ENCODE data around the gene SCFD2. TPM values are rescaled to one million over a fixed set of nuclear protein-coding genes. Genes with fewer than 3 reads are reported as not detected.

SCFD2 gene
- total RNA-seq, 2 experiments from 2014 or later, result 25.1 to 27.2 TPM

DNA sequence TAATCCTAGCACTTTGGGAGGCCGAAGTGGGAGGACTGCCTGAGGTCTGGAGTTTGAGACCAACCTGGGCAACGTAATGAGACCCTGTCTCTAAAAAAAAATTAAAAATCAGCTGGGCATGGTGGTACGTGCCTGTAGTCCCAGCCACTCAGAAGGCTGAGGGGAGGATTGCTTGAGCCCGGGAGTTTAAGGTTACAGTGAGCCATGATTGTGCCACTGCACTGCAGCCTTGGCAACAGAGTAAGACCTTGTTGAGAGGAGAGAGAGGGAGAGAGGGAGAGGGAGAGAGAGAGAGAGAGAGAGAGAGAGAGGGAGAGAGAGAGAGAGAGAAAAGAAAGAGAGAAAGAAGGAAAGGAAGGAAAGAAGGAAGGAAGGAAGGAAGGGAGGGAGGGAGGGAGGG, 358.8 kb downstream of the SCFD2 start:
- Mint-ChIP-seq H3K27ac (no peak overlapping the region), H3K4me3 (no peak overlapping the region), H3K27me3 (ENCODE audit: low read depth) (no peaks in the 10 kb centered on the region), H3K36me3 (ENCODE audit: low read depth) (no peaks in the 10 kb centered on the region), H3K9me3 (ENCODE audit: insufficient read depth) (no peaks in the 10 kb centered on the region), H3K4me1 (ENCODE audit: low read depth) (peaks cover 10% of the 10 kb centered on the region)
- ChIA-PET CTCF (no interaction called here), POLR2A (no interaction called here)
- ATAC-seq, result no peak
- DNase-seq, result no peak

DNA sequence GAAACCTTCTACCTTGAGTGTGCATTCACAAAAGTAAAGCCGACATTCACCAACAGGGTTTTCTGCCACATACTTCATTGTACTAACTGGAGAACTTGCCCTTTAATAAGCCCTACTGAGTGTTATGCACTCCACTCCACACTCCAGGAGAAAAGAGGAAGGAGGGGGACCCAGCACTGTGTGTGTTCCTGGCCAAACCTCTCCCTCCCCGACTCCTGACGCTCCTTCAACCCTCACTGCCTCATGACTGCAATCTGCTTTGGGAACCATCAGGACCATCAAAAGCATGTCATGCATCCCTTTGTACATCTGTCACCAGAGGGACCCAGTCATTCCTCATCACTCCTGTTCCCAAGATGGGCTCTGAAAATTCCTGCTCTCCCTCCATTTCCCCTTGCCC, 360.1 kb downstream of the SCFD2 start:
- H3K4me1 Mint-ChIP-seq (ENCODE audit: low read depth), result no peaks in the 10 kb centered on the region
- H3K9me3 Mint-ChIP-seq (ENCODE audit: insufficient read depth), result no peaks in the 10 kb centered on the region
- DNase-seq (no peak), ATAC-seq (no peak)
- no peaks in the 10 kb centered on the region for H3K27me3 Mint-ChIP-seq (ENCODE audit: low read depth)
- CTCF ChIA-PET, result no interaction called here
- H3K27ac Mint-ChIP-seq, result no peak overlapping the region
- no peak overlapping the region for H3K4me3 Mint-ChIP-seq
- H3K36me3 Mint-ChIP-seq (ENCODE audit: low read depth), result no peaks in the 10 kb centered on the region
- POLR2A ChIA-PET, result interaction anchor here (0.6 kb wide), 1 partner anchor 39 kb away, joined by 4 read pairs; no protein-coding TSS in a partner anchor

DNA sequence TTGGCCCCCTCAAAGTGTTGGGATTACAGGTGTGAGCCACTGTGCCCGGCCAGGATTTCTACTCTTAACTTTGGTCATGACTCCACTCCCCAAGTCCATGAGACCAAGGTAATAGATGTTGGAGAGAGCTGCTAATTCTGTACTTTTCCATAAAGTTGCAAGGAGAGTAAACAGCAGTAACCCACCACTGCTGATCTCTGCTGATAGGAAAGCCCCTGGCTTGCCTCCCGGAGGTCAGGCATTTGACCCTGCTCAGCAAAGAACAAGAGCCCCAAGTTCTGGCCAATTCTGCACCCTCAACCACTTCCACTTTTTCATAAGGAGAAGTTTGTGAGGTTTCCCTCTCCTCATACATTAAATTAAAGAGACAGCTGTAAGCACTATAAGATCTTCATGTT, 360.7 kb downstream of the SCFD2 start:
- ChIA-PET POLR2A (no interaction called here), CTCF (no interaction called here)
- Mint-ChIP-seq H3K27ac (no peak overlapping the region), H3K4me3 (no peak overlapping the region), H3K36me3 (ENCODE audit: low read depth) (no peaks in the 10 kb centered on the region), H3K4me1 (ENCODE audit: low read depth) (no peaks in the 10 kb centered on the region), H3K9me3 (ENCODE audit: insufficient read depth) (no peaks in the 10 kb centered on the region), H3K27me3 (ENCODE audit: low read depth) (no peaks in the 10 kb centered on the region)
- DNase-seq (no peak), ATAC-seq (no peak)

DNA sequence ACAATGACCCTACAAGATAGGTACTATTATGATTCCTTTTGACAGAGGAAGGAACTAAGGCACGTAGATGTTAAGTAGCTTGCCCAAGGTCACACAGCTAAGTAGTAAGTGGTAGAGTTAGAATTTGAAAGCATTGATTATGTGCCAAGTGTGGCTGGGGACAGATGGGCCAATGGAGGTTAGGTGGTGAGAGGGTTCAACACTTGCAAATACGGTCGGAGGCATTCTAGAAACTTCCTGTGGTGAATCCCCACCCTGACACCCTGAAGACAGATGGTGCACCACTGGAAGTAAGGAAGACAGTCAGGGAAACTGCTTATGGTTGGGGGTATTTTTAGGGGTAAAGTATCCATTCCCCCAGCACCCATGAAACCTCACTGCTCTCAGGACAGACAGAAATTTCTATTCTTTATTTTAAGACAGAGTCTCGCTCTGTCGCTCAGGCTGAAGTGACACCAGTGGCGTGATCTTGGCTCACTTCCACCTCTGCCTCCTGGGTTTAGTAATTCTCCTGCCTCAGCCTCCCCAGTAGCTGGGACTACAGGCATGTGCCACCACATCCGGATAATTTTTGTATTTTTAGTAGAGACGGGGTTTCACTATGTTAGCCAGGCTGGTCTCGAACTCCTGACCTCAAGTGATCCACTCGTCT, 361.2 kb downstream of the SCFD2 start:
- Mint-ChIP-seq H3K9me3 (ENCODE audit: insufficient read depth) (no peaks in the 10 kb centered on the region), H3K4me3 (no peak overlapping the region), H3K36me3 (ENCODE audit: low read depth) (no peaks in the 10 kb centered on the region), H3K4me1 (ENCODE audit: low read depth) (peaks cover 2% of the 10 kb centered on the region), H3K27me3 (ENCODE audit: low read depth) (no peaks in the 10 kb centered on the region), H3K27ac (no peak overlapping the region)
- DNase-seq (no peak), ATAC-seq (no peak)
- ChIA-PET POLR2A (no interaction called here), CTCF (no interaction called here)

DNA sequence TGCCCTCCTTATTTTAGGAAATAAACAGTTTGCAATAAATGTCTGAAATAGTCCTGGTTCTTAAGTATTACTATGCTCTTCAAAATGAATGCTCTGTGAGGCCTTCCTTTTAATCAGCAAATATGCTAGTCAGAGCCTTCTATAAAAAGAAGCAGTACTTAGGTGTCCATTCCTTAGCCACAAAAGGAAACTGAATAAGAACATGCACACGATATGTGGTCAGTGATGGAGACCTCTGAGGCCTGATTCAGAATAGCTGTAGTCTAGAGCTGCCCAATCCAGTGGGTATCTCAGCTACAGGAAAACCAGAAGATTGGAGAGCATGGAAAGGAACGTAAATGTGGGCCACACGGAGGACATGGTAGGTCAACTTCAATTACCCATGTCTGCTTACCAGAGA, 361.9 kb downstream of the SCFD2 start:
- CTCF ChIA-PET, result no interaction called here
- no peaks in the 10 kb centered on the region for H3K27me3 Mint-ChIP-seq (ENCODE audit: low read depth)
- H3K4me1 Mint-ChIP-seq (ENCODE audit: low read depth), result peaks cover 2% of the 10 kb centered on the region
- H3K4me3 Mint-ChIP-seq, result no peak overlapping the region
- POLR2A ChIA-PET, result no interaction called here
- H3K36me3 Mint-ChIP-seq (ENCODE audit: low read depth), result no peaks in the 10 kb centered on the region
- ATAC-seq, result no peak
- no peaks in the 10 kb centered on the region for H3K9me3 Mint-ChIP-seq (ENCODE audit: insufficient read depth)
- no peak for DNase-seq
- no peak overlapping the region for H3K27ac Mint-ChIP-seq

DNA sequence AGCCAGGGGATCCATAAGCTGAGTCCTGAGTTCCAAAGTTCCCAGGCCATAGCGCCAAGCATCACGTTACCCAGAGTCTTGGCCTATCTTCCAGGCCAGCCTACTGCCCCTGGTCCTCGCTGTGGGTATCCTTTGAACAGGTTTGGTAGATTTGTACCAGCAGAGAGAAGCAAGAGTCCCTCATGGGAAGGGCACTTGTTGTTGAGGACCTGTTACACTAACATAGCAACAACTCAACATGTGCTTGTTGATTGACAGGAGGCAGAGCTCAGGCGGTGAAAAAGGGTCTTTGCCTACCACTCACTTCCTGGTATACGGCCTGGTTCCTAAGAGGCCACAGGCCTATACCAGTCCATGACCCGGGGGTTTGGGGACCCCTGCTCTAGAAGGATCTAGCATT, 365.3 kb downstream of the SCFD2 start:
- Mint-ChIP-seq H3K4me3 (no peak overlapping the region), H3K4me1 (ENCODE audit: low read depth) (peaks cover 6% of the 10 kb centered on the region), H3K9me3 (ENCODE audit: insufficient read depth) (no peaks in the 10 kb centered on the region), H3K27ac (no peak overlapping the region), H3K36me3 (ENCODE audit: low read depth) (no peaks in the 10 kb centered on the region), H3K27me3 (ENCODE audit: low read depth) (no peaks in the 10 kb centered on the region)
- DNase-seq, result no peak
- POLR2A ChIA-PET, result no interaction called here
- CTCF ChIA-PET, result no interaction called here
- no peak for ATAC-seq

DNA sequence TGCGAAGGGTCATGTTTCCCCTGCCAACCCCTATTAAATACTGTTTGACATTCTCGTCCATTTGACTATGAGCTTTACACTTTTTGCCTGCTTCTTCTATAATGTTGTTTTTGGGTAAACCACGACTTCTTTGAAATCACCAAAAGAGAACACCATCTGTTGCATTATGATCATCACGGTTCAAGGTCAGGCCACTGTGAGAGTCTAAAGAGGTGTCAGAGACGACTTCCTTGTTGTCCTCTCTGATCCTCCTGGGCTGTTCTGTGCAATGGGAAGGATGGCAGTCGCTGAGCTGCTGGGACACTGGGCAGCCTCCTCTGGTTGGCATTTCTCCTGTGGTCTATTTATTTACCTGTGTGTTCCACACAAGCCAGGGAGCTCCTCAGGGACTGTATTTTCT, 366.2 kb downstream of the SCFD2 start:
- no peaks in the 10 kb centered on the region for H3K36me3 Mint-ChIP-seq (ENCODE audit: low read depth)
- no peak for ATAC-seq
- ChIA-PET POLR2A (no interaction called here), CTCF (no interaction called here)
- no peak overlapping the region for H3K4me3 Mint-ChIP-seq
- no peaks in the 10 kb centered on the region for H3K27me3 Mint-ChIP-seq (ENCODE audit: low read depth)
- H3K27ac Mint-ChIP-seq, result no peak overlapping the region
- no peaks in the 10 kb centered on the region for H3K9me3 Mint-ChIP-seq (ENCODE audit: insufficient read depth)
- DNase-seq, result no peak
- peaks cover 6% of the 10 kb centered on the region for H3K4me1 Mint-ChIP-seq (ENCODE audit: low read depth)

DNA sequence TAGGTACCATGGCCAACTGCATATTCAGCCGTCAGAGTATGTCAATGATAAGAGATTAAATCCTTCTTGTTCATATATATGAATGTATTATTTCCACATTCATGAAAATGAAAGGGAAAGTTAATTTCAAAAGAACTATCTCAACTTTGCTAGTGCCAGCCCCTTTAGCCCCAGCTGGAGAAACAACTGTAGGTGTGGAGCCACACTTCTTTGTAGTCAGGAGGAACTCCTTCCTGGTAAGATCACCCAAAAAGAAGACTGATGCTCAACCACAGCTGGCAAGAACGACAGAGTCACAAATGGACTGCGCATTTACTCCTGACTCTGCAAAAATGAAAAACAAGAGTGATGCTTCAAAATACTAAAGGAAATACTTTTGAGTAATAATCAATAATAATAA, 367.4 kb downstream of the SCFD2 start:
- ATAC-seq (no peak), DNase-seq (no peak)
- Mint-ChIP-seq H3K9me3 (ENCODE audit: insufficient read depth) (peaks cover 3% of the 10 kb centered on the region), H3K4me3 (no peak overlapping the region), H3K27ac (no peak overlapping the region), H3K27me3 (ENCODE audit: low read depth) (no peaks in the 10 kb centered on the region), H3K36me3 (ENCODE audit: low read depth) (no peaks in the 10 kb centered on the region), H3K4me1 (ENCODE audit: low read depth) (peaks cover 6% of the 10 kb centered on the region)
- POLR2A ChIA-PET, result no interaction called here
- CTCF ChIA-PET, result no interaction called here

DNA sequence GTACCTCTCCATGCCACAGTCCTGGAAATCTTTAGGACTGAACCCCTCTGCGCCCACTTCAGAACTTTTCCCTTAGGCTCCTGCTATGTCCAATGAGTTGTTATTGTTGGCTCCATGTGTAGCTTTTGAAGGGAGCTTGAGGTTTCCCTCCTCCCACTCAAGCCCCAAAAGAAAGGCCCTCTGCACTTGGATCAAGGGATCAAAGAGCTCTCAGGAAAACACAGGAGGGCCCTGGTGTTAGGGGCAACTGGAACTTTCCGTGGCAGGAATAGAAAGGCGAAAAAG, 368.8 kb downstream of the SCFD2 start:
- CTCF ChIA-PET, result interaction anchor here (1.5 kb wide), 1 partner anchor 14 kb away, joined by 3 read pairs; no protein-coding TSS in a partner anchor
- Mint-ChIP-seq H3K27me3 (ENCODE audit: low read depth) (no peaks in the 10 kb centered on the region), H3K4me1 (ENCODE audit: low read depth) (peaks cover 6% of the 10 kb centered on the region), H3K9me3 (ENCODE audit: insufficient read depth) (peaks cover 4% of the 10 kb centered on the region), H3K36me3 (ENCODE audit: low read depth) (no peaks in the 10 kb centered on the region), H3K27ac (no peak overlapping the region), H3K4me3 (no peak overlapping the region)
- POLR2A ChIA-PET, result no interaction called here
- ATAC-seq (no peak), DNase-seq (no peak)

DNA sequence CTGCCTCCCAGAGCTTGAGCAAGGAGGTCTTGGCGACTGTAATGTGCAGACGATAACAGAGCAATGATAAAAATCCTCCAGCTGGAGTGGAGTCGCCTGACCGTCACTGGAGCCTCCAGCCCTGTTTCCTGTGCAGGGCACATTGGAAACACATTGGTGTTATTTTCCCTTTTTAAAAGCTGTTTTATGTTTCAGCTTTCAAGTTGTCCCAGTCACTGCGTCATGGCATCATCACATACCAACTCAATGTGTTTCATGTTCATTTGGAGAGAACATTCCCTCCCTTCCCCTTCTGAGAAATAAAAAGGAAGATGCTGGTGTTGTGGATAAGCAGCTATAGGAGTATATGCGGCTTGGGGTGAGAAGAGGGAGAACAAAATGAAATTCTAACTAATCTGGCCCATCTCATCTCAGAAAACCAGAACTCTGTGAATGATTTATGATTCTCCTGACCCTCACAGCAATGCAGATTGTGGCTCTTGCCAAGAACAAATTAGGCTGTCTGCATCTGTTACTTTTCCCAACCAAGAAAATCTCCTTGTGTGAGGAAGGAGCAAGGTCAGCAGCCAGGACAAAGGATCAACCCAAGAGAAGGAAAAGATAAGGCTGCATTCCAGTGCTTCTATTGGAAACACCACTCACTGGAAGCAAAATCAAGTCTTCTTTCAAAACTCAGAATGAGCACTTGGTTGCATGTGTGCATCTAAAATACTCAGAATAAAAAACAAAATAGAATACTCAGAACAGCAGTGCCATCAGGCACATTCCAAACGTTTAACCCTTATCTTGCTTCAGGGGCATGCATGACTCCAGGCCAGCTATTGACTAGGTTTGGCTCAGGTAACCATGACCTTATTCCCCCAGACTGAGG, 369.4 kb downstream of the SCFD2 start:
- no peak overlapping the region for H3K27ac Mint-ChIP-seq
- H3K4me1 Mint-ChIP-seq (ENCODE audit: low read depth), result peaks cover 6% of the 10 kb centered on the region
- ATAC-seq (no peak), DNase-seq (no peak)
- CTCF ChIA-PET, result interaction anchor here (1.5 kb wide), 1 partner anchor 15 kb away, joined by 3 read pairs; no protein-coding TSS in a partner anchor
- no peaks in the 10 kb centered on the region for H3K36me3 Mint-ChIP-seq (ENCODE audit: low read depth)
- H3K9me3 Mint-ChIP-seq (ENCODE audit: insufficient read depth), result peaks cover 4% of the 10 kb centered on the region
- POLR2A ChIA-PET, result no interaction called here
- H3K4me3 Mint-ChIP-seq, result no peak overlapping the region
- no peaks in the 10 kb centered on the region for H3K27me3 Mint-ChIP-seq (ENCODE audit: low read depth)

DNA sequence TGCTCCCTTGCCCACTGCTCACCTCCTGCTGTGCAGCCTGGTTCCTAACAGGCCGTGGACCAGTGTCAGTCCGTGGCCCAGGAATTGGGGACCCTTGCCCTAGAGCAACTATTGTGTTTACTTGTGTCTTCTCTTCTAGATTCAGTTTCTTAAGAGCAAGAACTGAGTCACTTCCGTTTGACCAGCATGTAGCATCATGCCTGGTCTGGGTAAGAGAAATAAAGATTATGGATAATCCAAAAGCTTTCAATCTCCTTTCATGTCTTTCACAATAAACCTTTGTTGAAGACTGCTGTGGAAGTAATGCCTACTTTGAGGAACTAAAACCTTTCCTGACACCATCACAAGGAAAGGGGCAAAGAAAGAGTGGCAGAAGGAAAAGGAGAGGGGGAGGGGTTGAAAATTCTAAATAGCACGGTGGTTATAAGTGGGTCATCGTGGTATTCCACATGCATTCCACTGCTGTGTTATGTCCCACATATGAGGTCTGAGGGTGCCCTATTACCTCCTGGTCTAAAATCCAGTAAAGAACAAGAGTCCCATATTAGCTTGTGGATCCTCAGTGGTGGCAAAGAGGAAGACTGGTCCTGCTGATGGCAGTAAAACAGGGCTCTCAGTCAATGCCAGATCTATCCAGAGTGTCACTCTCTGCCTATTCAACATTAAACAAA, 370.4 kb downstream of the SCFD2 start:
- H3K36me3 Mint-ChIP-seq (ENCODE audit: low read depth), result no peaks in the 10 kb centered on the region
- H3K27ac Mint-ChIP-seq, result no peak overlapping the region
- peaks cover 4% of the 10 kb centered on the region for H3K9me3 Mint-ChIP-seq (ENCODE audit: insufficient read depth)
- ChIA-PET POLR2A (no interaction called here), CTCF (no interaction called here)
- H3K4me3 Mint-ChIP-seq, result no peak overlapping the region
- ATAC-seq (no peak), DNase-seq (no peak)
- no peaks in the 10 kb centered on the region for H3K27me3 Mint-ChIP-seq (ENCODE audit: low read depth)
- H3K4me1 Mint-ChIP-seq (ENCODE audit: low read depth), result peaks cover 6% of the 10 kb centered on the region

DNA sequence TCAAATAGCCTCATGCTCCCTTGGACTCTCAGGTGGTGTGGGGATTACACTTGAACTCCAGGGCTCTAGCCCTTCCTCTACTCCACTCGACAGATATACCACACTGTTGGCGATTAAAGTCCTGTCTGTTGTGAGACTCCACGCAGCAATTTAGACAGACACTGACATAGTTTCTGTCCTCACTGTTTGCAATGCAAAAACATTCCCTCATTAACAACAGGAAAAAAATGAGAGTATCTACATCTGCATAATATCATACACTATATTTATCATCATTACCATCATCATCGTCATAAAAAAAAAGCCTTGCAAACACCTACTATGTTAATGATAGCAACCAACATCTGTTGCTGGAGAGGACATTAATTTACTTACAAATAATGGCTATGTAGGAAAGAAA, 371.3 kb downstream of the SCFD2 start:
- no peak overlapping the region for H3K27ac Mint-ChIP-seq
- ATAC-seq (no peak), DNase-seq (no peak)
- H3K9me3 Mint-ChIP-seq (ENCODE audit: insufficient read depth), result peaks cover 4% of the 10 kb centered on the region
- no peaks in the 10 kb centered on the region for H3K27me3 Mint-ChIP-seq (ENCODE audit: low read depth)
- H3K36me3 Mint-ChIP-seq (ENCODE audit: low read depth), result no peaks in the 10 kb centered on the region
- peaks cover 4% of the 10 kb centered on the region for H3K4me1 Mint-ChIP-seq (ENCODE audit: low read depth)
- no peak overlapping the region for H3K4me3 Mint-ChIP-seq
- ChIA-PET CTCF (no interaction called here), POLR2A (no interaction called here)

Data from activated CD8-positive, alpha-beta T cell treated with anti-CD3 and anti-CD28 coated beads, Interleukin-2, amount 10 ng/mL, durations not matched to agents 7 days and 5 days (primary cell).